ENCODE results near the gene KBTBD7. TPM values are rescaled to one million over a fixed set of nuclear protein-coding genes. Genes with fewer than 3 reads are reported as not detected.
A peak's percentile ranks its signal among the peaks of the same experiment; 100 is the strongest.
"Not testable (repeated sequence)": the region's sequence is repeated elsewhere in the genome, so short reads cannot be mapped to it uniquely, and the experiment has no call there.

KBTBD7 gene
- total RNA-seq, 1 donor from 2014 or later, result 5.6 TPM

DNA sequence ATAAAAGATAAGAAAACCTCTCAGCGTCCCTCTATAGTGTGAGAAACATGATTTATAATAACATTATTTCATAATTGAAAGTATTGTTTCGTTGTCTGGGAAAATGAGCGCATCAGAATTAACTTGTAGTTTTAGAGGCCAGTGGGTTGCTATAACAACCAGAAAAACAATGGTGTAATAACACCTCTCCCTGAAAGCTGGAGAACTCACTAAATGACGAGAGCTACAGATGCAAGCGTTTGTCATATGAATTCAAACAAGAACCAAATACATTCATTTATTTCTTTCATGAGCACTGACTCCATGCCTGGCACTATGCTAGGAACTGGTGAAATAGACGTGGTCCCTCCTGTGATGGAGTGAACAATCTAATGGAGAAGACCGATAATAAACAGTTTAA, 16.3 kb downstream of the KBTBD7 start:
- H3K36me3 Mint-ChIP-seq (ENCODE audit: low read depth), result peaks cover 3% of the 10 kb centered on the region
- intact Hi-C loops (cut with micrococcal nuclease), result no loop called here
- peaks cover 6% of the 10 kb centered on the region for H3K9me3 Mint-ChIP-seq
- DNase-seq, result no peak
- no peaks in the 10 kb centered on the region for H3K27me3 Mint-ChIP-seq
- H3K27ac Mint-ChIP-seq, result no peak overlapping the region
- no peak overlapping the region for H3K4me3 Mint-ChIP-seq
- H3K4me1 Mint-ChIP-seq, result peaks cover 3% of the 10 kb centered on the region

DNA sequence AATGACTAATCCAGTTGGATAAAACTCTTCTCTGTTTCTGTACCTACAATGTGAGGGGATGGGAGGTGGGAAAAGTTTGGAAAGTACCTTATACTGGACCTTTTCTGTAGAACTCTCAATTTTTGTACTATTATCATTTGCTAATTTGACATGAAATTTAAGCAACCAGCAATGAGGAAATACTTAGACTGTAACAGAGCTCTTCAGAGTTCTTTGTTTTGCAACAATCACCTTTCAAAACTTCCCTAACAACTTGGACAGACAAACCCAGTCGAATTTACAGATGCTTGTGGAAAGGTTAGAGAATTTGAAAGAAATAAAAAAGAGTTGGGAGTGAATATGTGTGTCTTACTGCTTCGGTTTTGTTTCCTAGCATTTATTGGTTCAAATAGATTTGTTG, 16.8 kb downstream of the KBTBD7 start:
- Mint-ChIP-seq H3K27ac (no peak overlapping the region), H3K36me3 (ENCODE audit: low read depth) (peaks cover 3% of the 10 kb centered on the region), H3K9me3 (peaks cover 8% of the 10 kb centered on the region), H3K27me3 (no peaks in the 10 kb centered on the region), H3K4me1 (peaks cover 5% of the 10 kb centered on the region), H3K4me3 (no peak overlapping the region)
- no peak for DNase-seq
- intact Hi-C loops (cut with micrococcal nuclease), result no loop called here

DNA sequence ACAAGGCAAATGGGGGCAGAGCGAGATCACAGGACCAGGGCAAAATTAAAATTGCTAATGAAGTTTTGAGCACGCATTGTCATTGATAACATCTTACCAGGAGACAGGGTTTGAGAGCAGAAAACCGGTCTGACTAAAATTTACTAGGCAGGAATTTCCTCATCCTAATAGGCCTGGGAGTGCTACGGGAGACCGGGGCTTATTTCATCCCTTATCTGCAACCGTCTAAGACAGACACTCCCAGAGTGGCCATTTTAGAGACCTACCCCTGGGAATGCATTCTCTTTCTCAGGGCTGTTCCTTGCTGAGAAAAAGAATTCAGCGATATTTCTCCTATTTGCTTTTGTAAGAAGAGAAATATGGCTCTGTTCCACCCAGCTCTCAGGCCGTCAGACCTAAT, 18.8 kb downstream of the KBTBD7 start:
- H3K4me1 Mint-ChIP-seq; H3K27me3 Mint-ChIP-seq; H3K36me3 Mint-ChIP-seq (ENCODE audit: low read depth); H3K27ac Mint-ChIP-seq; DNase-seq; H3K4me3 Mint-ChIP-seq; intact Hi-C loops (cut with micrococcal nuclease): not testable (repeated sequence)
- H3K9me3 Mint-ChIP-seq, result peaks cover 13% of the 10 kb centered on the region

DNA sequence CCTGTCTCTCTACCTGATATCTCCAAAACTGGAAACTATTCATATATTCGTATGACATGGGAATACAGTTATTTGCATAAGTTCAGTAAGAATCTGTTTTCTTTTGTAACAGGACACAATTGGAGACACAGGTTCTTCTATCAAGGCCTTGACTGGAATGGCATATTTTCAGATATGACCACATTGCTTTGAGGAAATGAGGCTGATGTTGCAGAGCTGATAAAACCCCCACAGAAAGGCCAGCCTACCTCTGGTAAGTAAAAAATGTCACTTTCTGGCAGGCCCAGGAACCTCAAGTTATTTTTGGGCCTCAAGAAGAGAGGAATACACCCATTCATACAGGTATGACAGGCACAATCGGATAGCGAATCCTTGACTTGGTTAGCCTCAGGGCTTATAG, 32.2 kb downstream of the KBTBD7 start:
- peaks cover 4% of the 10 kb centered on the region for H3K4me1 Mint-ChIP-seq
- no peak for DNase-seq
- no peaks in the 10 kb centered on the region for H3K27me3 Mint-ChIP-seq
- H3K9me3 Mint-ChIP-seq, result peaks cover 5% of the 10 kb centered on the region
- no peak overlapping the region for H3K4me3 Mint-ChIP-seq
- H3K36me3 Mint-ChIP-seq (ENCODE audit: low read depth), result no peaks in the 10 kb centered on the region
- intact Hi-C loops (cut with micrococcal nuclease), result no loop called here
- no peak overlapping the region for H3K27ac Mint-ChIP-seq

DNA sequence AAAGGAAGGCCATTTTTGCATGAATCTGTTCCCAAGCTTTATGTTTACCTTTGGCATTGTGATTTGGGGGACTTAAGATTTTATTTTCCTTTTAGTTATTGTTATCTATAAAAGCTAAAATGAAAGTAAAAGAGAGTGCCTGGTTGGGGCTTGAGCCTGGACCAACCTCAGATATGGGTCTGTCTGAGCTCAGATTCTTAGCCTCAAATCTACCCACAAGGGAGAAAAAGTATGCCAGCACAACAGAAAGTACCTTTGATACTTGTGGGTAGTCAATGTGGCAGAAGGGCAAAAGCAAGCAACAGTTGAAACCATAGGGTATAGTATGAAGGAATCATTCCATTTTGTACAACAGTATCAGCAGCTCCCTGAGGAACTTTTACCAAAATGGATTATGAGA, 35.2 kb downstream of the KBTBD7 start:
- H3K27ac Mint-ChIP-seq, result no peak overlapping the region
- H3K36me3 Mint-ChIP-seq (ENCODE audit: low read depth), result no peaks in the 10 kb centered on the region

GRCh38 chr13:41157048-41157717, 37.2 kb downstream of the KBTBD7 start:
- no peak for DNase-seq
- Mint-ChIP-seq H3K9me3 (peaks cover 13% of the 10 kb centered on the region), H3K4me3 (no peak overlapping the region), H3K27ac (no peak overlapping the region), H3K27me3 (no peaks in the 10 kb centered on the region), H3K36me3 (ENCODE audit: low read depth) (no peaks in the 10 kb centered on the region), H3K4me1 (peaks cover 4% of the 10 kb centered on the region)
- intact Hi-C loops (cut with micrococcal nuclease), result no loop called here

More for the DNA sequence above, 35.2 kb downstream of the KBTBD7 start:
- no peak for DNase-seq
- Mint-ChIP-seq H3K4me3 (no peak overlapping the region), H3K9me3 (peaks cover 5% of the 10 kb centered on the region), H3K4me1 (peaks cover 4% of the 10 kb centered on the region), H3K27me3 (no peaks in the 10 kb centered on the region)
- intact Hi-C loops (cut with micrococcal nuclease), result no loop called here

DNA sequence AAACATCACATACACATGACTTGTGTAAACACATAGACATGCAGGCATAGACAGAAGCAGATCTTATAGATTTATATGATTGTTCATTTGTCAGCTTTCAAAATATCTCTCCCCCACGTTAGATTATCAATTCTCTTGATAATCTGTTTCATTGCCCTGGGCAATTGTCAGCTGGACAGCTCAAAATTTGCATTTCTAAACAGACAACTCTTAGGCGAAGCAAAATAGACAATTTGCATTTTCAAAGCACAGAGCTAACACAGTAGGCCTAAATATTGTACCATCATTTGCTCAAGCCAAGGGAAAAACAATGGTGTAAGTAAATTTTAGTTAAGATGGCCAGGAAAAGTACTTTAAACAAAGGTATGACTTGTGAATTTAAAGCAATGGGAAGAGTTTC, 37.7 kb downstream of the KBTBD7 start:
- H3K4me3 Mint-ChIP-seq, result no peak overlapping the region
- intact Hi-C loops (cut with micrococcal nuclease), result no loop called here
- H3K36me3 Mint-ChIP-seq (ENCODE audit: low read depth), result peaks cover 3% of the 10 kb centered on the region
- H3K4me1 Mint-ChIP-seq, result peaks cover 4% of the 10 kb centered on the region
- H3K27ac Mint-ChIP-seq, result no peak overlapping the region
- no peaks in the 10 kb centered on the region for H3K27me3 Mint-ChIP-seq
- no peak for DNase-seq
- H3K9me3 Mint-ChIP-seq, result peaks cover 18% of the 10 kb centered on the region

DNA sequence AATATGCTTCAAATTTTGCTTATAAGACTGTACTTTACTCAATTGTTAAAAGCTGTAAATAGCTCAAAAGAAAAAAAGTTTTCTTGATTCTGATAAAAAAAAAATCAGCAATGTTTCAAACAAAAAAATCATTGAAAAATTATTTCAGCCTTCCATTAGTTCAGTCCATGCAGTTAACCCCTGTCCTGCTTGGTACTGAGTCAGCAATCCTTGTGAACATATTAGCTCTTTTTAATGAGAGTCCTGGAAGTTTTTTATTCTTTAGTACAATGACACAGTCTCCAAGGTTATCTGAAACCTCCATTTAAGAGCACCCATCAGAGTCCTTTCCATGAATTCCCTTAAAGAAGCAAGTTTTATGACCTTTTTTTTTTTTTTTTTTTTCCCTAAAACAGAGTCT, 40.3 kb downstream of the KBTBD7 start:
- Mint-ChIP-seq H3K36me3 (ENCODE audit: low read depth) (peaks cover 23% of the 10 kb centered on the region), H3K27ac (no peak overlapping the region), H3K27me3 (no peaks in the 10 kb centered on the region), H3K9me3 (peaks cover 40% of the 10 kb centered on the region), H3K4me3 (no peak overlapping the region), H3K4me1 (peaks cover 2% of the 10 kb centered on the region)
- intact Hi-C loops (cut with micrococcal nuclease), result no loop called here
- DNase-seq, result no peak

DNA sequence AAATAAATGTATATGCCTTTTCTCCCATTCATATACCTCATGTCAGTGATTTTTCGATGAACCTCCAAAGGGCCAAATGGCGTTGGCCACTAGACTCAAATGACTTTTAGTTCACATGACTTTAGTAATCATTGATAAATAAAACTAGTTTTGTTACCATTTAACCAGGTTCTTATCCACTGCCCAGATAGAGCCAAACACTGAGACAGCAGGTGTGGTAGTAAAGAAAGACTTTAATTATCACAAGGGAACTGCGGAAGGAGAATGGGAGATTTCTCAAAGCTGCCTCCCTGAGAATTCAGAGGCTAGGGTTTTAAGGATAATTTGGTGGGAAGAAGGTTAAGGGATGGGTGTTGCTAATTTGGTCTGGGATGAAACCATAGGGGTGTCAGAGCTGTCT, 42.4 kb downstream of the KBTBD7 start:
- H3K4me1 Mint-ChIP-seq, result no peaks in the 10 kb centered on the region
- DNase-seq, result no peak
- intact Hi-C loops (cut with micrococcal nuclease), result no loop called here
- H3K27me3 Mint-ChIP-seq, result no peaks in the 10 kb centered on the region
- H3K9me3 Mint-ChIP-seq, result peaks cover 50% of the 10 kb centered on the region
- H3K36me3 Mint-ChIP-seq (ENCODE audit: low read depth), result peaks cover 33% of the 10 kb centered on the region
- no peak overlapping the region for H3K27ac Mint-ChIP-seq
- no peak overlapping the region for H3K4me3 Mint-ChIP-seq

- H3K27me3 Mint-ChIP-seq, result no peaks in the 10 kb centered on the region
- intact Hi-C loops (cut with micrococcal nuclease), result no loop called here
- H3K4me3 Mint-ChIP-seq, result no peak overlapping the region
- DNase-seq, result no peak
- H3K27ac Mint-ChIP-seq, result no peak overlapping the region
- peaks cover 36% of the 10 kb centered on the region for H3K36me3 Mint-ChIP-seq (ENCODE audit: low read depth)
- H3K4me1 Mint-ChIP-seq, result peaks cover 3% of the 10 kb centered on the region
- peaks cover 59% of the 10 kb centered on the region for H3K9me3 Mint-ChIP-seq
These were observed 44.3 kb downstream of the KBTBD7 start for GRCh38 chr13:41150058-41150457.

DNA sequence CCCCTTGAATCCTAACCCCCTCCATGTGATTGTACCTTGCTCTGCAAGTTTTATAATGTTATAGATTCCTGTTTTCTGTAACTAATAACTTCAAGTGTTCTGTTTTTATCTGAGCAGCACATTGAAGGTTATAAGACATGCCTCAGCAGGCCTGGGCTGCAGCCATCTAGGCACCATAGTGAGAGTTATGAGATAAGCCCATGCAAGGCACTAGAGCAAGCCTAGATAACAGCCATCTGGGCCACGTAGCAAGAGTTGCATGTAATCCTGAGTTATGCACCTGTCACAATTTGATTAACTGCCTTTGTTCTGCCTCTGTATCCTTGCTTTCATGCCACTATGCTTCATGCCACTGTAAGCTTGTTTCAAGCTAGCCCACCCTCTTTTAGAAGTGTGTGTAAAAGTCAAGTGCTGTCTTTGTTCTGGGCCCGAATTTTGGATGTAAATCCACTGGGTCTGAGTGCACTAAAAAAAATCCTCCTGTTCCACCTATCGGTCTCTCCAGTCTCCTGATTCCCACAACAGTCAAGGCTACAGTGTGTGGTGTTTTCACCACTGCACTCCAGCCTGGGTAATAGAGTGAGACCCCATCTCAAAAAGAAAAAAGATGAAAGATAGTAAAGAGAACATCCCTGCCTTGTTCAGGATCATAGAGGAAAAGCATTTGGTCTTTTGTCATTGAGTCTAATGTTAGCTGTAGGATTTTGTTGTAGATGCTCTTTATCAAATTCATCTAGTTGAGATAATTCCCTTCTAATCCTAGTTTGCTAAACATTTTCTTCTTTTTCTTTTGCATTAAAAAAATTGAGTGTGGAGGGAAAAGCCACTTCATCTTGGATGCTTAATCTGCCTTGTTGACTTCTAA, 45.7 kb downstream of the KBTBD7 start:
- H3K27me3 Mint-ChIP-seq, result no peaks in the 10 kb centered on the region
- H3K27ac Mint-ChIP-seq, result peak overlapping the region; percentile 30
- peaks cover 3% of the 10 kb centered on the region for H3K4me1 Mint-ChIP-seq
- peaks cover 58% of the 10 kb centered on the region for H3K9me3 Mint-ChIP-seq
- H3K36me3 Mint-ChIP-seq (ENCODE audit: low read depth), result peaks cover 36% of the 10 kb centered on the region
- DNase-seq, result peak; percentile 58
- H3K4me3 Mint-ChIP-seq, result no peak overlapping the region
- intact Hi-C loops (cut with micrococcal nuclease), result no loop called here

GRCh38 chr13:41145136-41145908, 49.0 kb downstream of the KBTBD7 start:
- no peaks in the 10 kb centered on the region for H3K27me3 Mint-ChIP-seq
- peaks cover 28% of the 10 kb centered on the region for H3K9me3 Mint-ChIP-seq
- intact Hi-C loops (cut with micrococcal nuclease), result no loop called here
- H3K4me1 Mint-ChIP-seq, result peaks cover 3% of the 10 kb centered on the region
- peak; percentile 49 for DNase-seq
- H3K27ac Mint-ChIP-seq, result no peak overlapping the region
- H3K36me3 Mint-ChIP-seq (ENCODE audit: low read depth), result peaks cover 23% of the 10 kb centered on the region
- no peak overlapping the region for H3K4me3 Mint-ChIP-seq

DNA sequence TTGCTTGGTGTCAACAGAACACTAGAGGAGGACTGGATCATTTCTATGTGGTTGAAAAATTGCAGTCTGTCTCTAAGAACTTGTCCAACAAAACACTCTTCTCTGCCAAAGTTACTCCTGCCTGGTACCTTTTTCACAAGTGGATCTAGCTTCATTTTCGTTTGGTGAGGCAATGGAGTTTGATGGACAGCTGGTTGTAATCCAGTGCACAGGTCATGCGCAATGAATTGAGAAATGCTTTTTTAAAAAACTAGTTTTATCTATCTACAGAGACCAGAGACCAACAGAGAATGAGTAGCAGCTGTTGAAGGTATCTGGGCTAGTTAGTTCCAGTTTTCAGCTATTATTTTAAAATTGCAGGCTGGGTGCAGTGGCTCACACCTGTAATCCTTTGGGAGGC, 49.8 kb downstream of the KBTBD7 start:
- peaks cover 18% of the 10 kb centered on the region for H3K36me3 Mint-ChIP-seq (ENCODE audit: low read depth)
- intact Hi-C loops (cut with micrococcal nuclease), result no loop called here
- no peak overlapping the region for H3K4me3 Mint-ChIP-seq
- peak; percentile 27 for DNase-seq
- H3K27ac Mint-ChIP-seq, result no peak overlapping the region
- H3K9me3 Mint-ChIP-seq, result peaks cover 24% of the 10 kb centered on the region
- H3K27me3 Mint-ChIP-seq, result no peaks in the 10 kb centered on the region
- peaks cover 6% of the 10 kb centered on the region for H3K4me1 Mint-ChIP-seq

Measured in activated CD4-positive, alpha-beta T cell treated with anti-CD3 and anti-CD28 coated beads, Interleukin-2, amount 10 ng/mL, durations not matched to agents 24 days and 14 days (primary cell).